ENCODE measurements around the gene STK36.

GRCh38 chr2:218662377-218662776 is 9.5 kb upstream of the STK36 start:
- TF ChIP-seq CTCF (IDR thresholded peaks at IDR 0.05) = no peak
- TF ChIP-seq PHF8 (IDR thresholded peaks at IDR 0.05; ENCODE audit: borderline replicate concordance, low read depth) = no peak
- TF ChIP-seq JUN (IDR thresholded peaks at IDR 0.05) = no peak
